Stromal cell of bone marrow (primary cell): ENCODE results near the gene CTSD.
A peak's percentile ranks its signal among the peaks of the same experiment; 100 is the strongest.
"Not testable (repeated sequence)": the region's sequence is repeated elsewhere in the genome, so short reads cannot be mapped to it uniquely, and the experiment has no call there.

Source experiments
- DNase-seq: peaks from one replicate; pipeline ENCODE4 v3.0.0-alpha.2; 2012; ENCODE audit warnings: low read depth

The CTSD gene

DNA sequence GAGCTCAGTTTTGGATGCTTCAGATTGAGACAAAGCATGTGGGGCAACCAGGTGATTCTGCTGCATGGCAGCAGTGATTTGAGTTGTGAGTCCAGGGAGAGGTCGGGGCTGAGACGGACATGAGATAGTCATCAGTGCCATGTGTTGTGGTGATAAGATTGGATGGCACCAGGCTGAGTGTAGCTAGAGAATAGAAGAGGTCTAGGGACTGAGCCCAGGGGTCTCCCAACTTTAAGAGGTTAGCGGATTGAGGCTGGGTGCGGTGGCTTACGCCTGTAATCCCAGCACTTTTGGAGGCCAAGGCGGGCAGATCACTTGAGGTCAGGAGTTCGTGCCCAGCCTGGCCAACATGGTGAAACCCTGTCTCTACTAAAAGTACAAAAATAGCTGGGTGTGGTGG is 6.3 kb upstream of the CTSD start:
- no peak for DNase-seq

DNA sequence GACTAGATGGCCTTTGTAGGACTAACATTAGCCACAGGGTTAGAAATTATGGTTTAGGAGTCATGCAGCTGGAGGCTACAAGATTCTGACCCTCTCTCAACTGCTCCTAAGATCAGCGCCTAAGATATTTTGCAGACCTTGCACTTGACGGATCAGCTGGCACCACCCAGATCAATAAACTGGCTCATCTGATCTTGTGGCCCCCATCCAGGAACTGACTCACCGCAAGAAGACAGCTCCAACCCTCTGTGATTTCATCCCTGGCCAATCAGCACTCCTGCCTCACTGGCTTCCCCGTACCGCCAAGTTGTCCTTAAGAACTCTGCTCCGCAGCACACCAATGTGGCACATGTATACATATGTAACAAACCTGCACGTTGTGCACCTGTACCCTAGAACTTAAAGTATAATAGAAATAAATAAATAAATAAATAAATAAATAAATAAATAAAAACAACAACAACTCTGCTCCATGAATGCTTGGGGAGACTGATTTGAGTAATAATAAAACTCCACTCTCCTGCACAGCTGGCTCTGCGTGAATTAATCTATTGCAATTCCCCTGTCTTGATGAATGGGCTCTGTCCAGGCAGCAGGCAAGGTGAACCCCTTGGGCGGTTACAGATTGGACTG is 5.7 kb upstream of the CTSD start:
- not testable (repeated sequence) for DNase-seq

DNA sequence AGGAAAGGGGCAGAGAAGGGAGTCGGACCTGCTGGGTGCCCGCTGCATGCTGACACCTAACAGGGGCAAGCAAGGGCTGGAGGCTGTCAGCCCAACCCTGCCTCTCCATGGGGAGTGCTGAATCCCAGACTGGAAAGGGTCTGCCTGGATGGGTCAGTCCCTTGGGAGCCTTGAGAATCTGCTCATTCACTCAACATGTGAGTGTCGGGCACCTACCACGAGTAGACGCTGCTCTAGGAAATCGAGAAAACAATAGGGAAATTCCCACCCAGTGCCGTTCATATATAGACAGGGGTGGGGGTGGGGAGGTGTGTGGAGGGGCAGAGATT is 4.4 kb upstream of the CTSD start:
- DNase-seq, result no peak

- no peak for DNase-seq
Observed at GRCh38 chr11:1767399-1768140, 3.8 kb upstream of the CTSD start.

GRCh38 chr11:1766719-1767398 is 3.1 kb upstream of the CTSD start:
- DNase-seq, result no peak

DNA sequence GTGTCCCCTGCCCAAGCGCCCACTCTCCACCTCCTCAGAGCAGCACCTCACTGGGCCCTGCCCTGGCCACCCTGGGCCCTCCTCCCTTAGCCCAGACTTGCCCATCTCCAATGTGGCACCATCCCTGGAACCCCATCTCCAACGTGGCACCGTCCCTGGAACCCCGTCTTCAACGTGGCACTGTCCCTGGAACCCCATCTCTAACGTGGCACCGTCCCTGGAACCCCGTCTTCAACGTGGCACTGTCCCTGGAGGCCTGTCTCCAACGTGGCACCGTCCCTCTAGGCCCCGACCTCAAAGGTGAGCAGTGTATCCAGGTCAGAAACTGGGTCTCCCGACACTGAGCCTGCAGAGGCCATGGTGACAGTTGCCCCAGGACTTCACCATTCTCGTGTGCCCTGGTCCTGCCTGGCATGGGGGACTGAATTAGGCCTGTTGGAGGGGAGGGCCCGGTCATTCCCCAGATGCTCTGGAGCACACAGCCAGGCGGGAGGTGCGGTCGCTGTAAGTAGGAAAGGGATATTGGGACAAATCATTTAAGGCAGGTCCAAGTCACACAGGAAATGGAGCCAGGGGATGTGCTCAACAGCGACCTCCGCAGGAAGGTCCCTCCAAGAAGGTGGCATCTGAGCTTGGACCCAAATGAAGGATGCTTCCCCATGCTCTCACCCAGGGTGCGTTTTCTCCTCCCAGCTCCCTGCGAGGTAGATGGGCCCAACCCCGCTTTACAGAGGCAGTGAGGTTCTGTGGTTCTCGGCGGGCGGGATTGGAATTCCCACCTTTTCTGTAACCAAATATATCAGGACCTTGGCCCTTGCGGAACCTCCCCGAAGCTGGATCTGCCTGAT is 2.4 kb upstream of the CTSD start:
- no peak for DNase-seq

DNA sequence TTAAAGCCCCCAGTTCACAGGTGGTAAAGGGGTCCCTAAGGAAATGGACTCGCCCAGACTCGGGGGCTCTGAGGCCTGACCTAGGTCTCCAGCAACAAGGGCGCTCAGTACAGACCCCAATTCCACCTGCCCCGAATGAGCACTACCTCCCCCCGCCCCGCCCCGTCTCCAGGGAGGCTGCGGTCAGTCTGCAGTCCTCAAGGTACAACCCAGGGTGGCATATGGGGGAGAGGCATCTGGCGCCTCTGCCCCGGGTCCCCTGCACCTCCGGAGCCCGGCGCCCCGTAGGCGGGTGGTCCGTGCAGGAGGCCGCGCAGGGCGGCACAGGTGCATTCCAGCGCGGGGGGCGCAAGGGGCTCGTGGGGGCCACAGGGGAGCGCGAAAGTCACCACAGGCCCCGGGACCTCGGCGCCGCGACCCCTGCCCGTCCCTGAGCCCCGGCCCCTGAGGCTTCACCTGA is 361 bp downstream of the CTSD start:
- no peak for DNase-seq

DNA sequence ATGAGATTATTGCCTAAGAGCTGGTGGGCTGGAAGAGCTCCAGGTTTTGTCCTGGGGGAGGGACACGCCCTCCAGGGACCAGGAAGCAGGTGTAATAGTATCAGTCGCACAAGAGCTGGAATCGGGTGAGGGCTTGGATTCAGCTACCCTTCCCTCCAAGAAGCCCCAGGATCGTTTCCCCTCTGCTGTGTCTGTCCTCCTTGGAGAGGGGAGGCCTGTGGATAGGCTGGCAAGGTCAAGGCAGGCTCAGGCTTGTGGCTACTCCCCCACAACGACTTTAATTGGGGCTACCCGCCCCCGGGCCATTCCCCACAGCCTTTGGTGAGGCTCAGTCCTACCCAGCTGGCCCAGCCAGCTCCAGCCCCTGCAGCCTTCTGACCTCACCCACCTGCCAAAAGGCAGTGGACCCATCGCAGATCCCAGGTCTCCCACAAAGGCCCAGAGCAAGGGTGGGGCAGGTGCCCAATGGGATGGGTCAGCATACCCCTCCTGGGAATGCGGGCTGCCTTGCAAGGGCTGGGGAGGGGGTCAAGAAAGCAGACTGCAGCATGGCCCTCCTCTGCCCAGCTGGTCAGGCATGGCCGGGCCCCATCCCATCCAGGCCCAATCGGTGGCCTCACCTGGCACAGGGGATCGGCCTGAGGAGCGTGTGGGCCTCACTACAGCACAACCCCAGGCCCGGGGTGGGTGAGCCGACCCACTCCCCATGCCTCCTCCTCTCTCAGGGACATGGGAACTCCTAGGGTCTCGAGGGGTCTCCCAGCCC is 1.0 kb downstream of the CTSD start:
- no peak for DNase-seq

DNA sequence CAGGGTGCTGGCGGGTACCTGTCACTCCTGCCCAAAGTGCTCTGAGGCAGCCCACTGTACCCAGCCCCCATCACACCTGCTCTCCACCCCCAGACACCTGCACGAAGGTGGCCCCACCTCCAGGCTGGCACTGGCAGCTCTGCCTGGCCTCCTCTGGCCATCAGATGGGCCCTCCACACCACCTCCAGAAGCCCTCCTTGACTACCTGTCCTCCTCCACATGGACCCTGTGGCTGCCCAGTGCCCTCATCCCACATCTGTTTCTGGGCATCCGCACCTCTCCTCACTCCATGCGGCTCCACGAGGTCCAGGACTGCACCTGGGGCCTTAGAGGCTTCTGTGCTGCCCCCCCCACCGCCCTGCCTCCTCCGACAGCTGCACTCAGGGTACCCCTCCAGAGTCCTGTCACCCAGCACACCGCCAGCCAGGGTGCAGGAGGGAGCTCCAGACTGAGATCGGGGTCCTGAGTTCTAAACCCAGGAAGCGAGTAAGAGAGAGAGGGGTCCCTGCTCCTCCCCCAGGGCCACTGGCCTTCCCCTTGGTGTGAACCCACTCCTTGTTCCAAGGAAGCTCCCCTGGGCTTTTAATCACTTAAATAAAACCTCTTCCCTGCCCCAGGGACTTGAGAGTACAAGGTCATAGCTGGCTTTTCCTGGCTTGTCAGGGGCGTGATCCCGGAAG is 1.7 kb downstream of the CTSD start:
- DNase-seq, result no peak

DNA sequence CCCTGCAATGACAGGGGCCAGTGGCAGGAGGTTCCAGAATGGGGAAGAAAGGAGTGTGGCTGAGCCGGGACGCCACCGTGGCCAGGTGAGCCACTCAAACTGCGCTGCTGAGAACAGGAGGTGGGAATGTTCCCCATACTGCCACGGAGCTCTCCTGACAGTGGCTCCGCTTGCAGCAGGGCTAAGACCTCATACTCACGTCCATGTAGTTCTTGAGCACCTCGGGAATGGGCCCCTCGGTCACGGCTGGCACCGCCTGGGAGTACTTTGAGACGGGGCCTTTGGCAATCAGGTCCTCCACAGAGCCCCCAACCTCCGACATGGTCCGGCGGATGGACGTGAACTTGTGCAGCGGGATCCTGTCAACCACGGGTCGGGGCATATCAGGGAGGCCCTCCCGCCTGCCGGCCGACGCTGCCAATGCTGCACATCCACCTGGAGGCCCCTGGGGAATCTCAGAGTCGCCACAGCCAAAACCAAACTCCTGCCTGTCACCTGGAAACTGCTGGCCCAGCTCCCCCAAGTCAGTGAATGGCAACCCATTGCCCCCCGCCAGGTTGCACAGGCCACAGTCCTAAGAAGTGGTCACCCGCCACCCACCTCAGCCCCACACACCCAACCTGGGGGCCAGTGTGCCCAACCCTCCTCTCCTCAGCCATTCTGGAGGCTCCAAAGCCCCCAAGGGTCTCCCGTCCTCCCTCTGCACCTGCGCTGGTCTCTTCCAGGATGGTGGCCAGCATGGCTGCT is 2.4 kb downstream of the CTSD start:
- no peak for DNase-seq

GRCh38 chr11:1760351-1761109 is 3.2 kb downstream of the CTSD start:
- DNase-seq, result peak; percentile 79

GRCh38 chr11:1759851-1760220 is 3.9 kb downstream of the CTSD start:
- DNase-seq, result no peak

DNA sequence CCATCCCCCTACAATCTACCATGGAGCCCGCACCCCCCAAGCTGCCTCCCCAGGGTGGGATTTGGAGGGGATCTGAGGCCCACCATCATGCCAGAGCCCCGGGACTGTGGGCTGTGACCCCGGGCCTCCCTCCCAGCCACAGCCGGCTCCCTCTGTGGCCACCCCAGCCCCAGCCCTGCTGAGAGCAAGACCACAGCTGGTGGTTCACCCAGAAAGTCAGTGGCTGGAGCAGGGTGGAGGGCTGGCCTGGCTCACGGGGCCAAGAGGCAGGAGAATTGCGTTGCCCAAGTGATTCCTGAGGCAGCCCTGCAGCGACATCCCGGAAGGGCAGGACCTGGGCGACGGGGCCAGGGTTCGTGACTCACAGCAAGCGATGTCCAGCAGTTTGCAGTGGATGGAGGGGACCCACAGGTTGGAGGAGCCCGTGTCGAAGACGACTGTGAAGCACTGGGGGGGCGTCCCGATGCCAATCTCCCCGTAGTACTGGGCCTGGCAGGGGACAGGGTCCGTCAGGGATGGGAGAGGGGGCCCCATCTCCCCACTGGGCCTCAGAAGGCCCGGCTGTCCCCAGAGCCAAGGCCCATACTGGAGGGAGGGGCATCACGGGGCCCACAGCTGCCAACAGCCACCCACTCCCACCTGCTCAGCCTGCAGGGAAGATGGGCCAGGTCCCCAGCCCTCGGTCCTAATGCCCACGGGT is 4.4 kb downstream of the CTSD start:
- no peak for DNase-seq

DNA sequence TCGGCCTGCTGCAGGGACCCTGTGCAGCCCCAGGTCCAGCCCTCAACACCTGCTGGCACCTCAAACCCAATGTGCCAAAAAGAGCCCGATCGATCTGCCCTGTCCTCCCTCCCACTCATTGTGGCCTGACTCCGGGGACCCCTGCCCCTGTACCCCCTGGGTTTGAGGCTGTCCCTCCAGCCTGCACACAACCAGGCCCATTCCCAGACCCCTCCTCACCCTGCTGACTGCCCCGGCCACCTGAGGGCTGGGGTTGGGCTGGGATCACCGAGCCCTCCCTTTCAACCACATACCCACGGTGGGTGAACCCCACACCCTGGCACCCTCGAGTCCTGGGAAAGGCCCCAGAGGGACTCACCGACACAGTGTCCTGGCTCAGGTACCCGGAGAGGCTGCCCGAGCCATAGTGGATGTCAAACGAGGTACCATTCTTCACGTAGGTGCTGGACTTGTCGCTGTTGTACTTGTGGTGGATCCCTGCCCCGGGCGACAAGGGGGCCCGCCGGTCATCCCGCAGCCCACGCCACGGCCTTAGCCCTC is 5.0 kb downstream of the CTSD start:
- DNase-seq, result no peak

GRCh38 chr11:1757861-1758610 is 5.7 kb downstream of the CTSD start:
- DNase-seq, result no peak

- DNase-seq, result no peak
Observed at GRCh38 chr11:1756791-1757771, 6.6 kb downstream of the CTSD start.
